CD4-positive, alpha-beta T cell treated with Interleukin-21 for 1 hour (primary cell): ENCODE measurements around the gene TSHR.
"Not testable (repeated sequence)": the region's sequence is repeated elsewhere in the genome, so short reads cannot be mapped to it uniquely, and the experiment has no call there.

Source experiments
- DNase-seq: peaks from one replicate; pipeline ENCODE4 v3.0.0-alpha.2; 2020

The TSHR gene

GRCh38 chr14:81087230-81087629 is 131.8 kb downstream of the TSHR start:
- DNase-seq: no peak

GRCh38 chr14:81091139-81091538 is 135.7 kb downstream of the TSHR start:
- no peak for DNase-seq

GRCh38 chr14:81091660-81092059 is 136.2 kb downstream of the TSHR start:
- no peak for DNase-seq

GRCh38 chr14:81093651-81094050 is 138.2 kb downstream of the TSHR start:
- DNase-seq: no peak

- no peak for DNase-seq
Measured at GRCh38 chr14:81095539-81095938, 140.1 kb downstream of the TSHR start.

GRCh38 chr14:81096656-81097055 is 141.2 kb downstream of the TSHR start:
- no peak for DNase-seq

GRCh38 chr14:81102217-81102616 is 146.8 kb downstream of the TSHR start:
- no peak for DNase-seq

GRCh38 chr14:81103443-81103842 is 148.0 kb downstream of the TSHR start:
- DNase-seq: no peak

GRCh38 chr14:81105378-81105777 is 150.0 kb downstream of the TSHR start:
- no peak for DNase-seq

- no peak for DNase-seq
Measured at GRCh38 chr14:81105961-81106360, 150.5 kb downstream of the TSHR start.

GRCh38 chr14:81110186-81110585 is 154.8 kb downstream of the TSHR start:
- no peak for DNase-seq

- DNase-seq: no peak
Measured at GRCh38 chr14:81113176-81113575, 157.8 kb downstream of the TSHR start.

- not testable (repeated sequence) for DNase-seq
Measured at GRCh38 chr14:81113945-81114820, 158.8 kb downstream of the TSHR start.

- DNase-seq: no peak
Measured at GRCh38 chr14:81120501-81120900, 165.1 kb downstream of the TSHR start.

- no peak for DNase-seq
Measured at GRCh38 chr14:81122326-81122725, 166.9 kb downstream of the TSHR start.

GRCh38 chr14:81123811-81124210 is 168.4 kb downstream of the TSHR start:
- no peak for DNase-seq

- no peak for DNase-seq
Measured at GRCh38 chr14:81125536-81125935, 170.1 kb downstream of the TSHR start.

- no peak for DNase-seq
Measured at GRCh38 chr14:81127785-81128184, 172.4 kb downstream of the TSHR start.

- no peak for DNase-seq
Measured at GRCh38 chr14:81129242-81129641, 173.8 kb downstream of the TSHR start.

- DNase-seq: no peak
Measured at GRCh38 chr14:81132468-81132867, 177.0 kb downstream of the TSHR start.

GRCh38 chr14:81133400-81133799 is 178.0 kb downstream of the TSHR start:
- DNase-seq: no peak

- no peak for DNase-seq
Measured at GRCh38 chr14:81137316-81137715, 181.9 kb downstream of the TSHR start.

GRCh38 chr14:81138429-81138828 is 183.0 kb downstream of the TSHR start:
- DNase-seq: no peak

- no peak for DNase-seq
Measured at GRCh38 chr14:81141426-81141825, 186.0 kb downstream of the TSHR start.

GRCh38 chr14:81143793-81144192 is 188.4 kb downstream of the TSHR start:
- no peak for DNase-seq
